ENCODE measurements around the gene SSX5.
"Not testable (repeated sequence)": the region's sequence is repeated elsewhere in the genome, so short reads cannot be mapped to it uniquely, and the experiment has no call there.

Gene SSX5, protein sequence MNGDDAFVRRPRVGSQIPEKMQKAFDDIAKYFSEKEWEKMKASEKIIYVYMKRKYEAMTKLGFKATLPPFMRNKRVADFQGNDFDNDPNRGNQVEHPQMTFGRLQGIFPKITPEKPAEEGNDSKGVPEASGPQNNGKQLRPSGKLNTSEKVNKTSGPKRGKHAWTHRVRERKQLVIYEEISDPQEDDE

GRCh38 chrX:48196745-48197201 is at the start of gene SSX5:
Gene SSX5, minus strand, starts transcription at chrX:48196795. Its CDS starts 1,437 bp downstream, at chrX:48195358.
- no peak for DNase-seq (ENCODE audit: low read depth in 2 of 2)

- not testable (repeated sequence) for DNase-seq (ENCODE audit: low read depth in 2 of 2)
These were observed 27.6 kb upstream of the SSX5 start for GRCh38 chrX:48224196-48224595.

- DNase-seq (ENCODE audit: low read depth in 2 of 2) = not testable (repeated sequence)
These were observed 17.7 kb upstream of the SSX5 start for GRCh38 chrX:48214341-48214740.

DNA sequence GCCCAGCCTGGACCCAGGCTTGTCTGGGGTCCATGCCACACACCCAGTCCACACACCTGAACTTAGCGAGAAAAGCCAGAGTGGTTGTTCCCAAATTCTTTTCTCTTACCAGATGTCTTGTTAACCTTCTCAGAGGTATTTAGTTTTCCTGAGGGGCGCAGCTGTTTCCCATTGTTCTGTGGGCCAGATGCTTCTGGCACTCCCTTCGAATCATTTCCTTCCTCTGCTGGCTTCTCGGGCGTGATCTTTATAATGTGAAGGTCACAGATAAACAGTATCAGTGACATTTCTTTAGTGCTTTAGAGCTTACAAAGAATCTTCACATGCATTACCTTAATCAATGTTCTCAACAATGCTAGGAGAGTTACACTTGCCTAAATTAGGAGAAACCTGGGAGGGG is 6.6 kb downstream of the SSX5 start:
- DNase-seq (ENCODE audit: low read depth in 2 of 2) = not testable (repeated sequence)

DNA sequence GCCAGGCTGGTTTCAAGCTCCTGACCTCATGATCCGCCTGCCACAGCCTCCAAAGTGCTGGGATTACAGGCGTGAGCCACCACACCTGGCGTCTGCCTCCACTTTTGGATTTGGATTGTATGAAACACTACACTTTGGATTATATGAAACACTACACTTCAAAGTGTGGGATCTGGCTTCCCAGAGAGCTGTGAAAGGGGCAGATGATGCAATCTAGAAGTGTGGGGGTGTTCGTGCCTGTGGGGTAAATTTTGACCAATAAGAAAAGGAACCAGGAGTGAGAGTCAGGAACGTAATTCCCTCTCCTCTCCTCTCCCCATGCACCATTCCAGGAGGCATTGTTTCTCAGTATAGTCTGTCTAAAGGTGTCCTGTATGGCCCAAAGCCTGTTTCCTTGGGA is 14.7 kb downstream of the SSX5 start:
- not testable (repeated sequence) for DNase-seq (ENCODE audit: low read depth in 2 of 2)

- no peak for DNase-seq (ENCODE audit: low read depth in 2 of 2)
These were observed 15.8 kb downstream of the SSX5 start for GRCh38 chrX:48180811-48181210.

DNA sequence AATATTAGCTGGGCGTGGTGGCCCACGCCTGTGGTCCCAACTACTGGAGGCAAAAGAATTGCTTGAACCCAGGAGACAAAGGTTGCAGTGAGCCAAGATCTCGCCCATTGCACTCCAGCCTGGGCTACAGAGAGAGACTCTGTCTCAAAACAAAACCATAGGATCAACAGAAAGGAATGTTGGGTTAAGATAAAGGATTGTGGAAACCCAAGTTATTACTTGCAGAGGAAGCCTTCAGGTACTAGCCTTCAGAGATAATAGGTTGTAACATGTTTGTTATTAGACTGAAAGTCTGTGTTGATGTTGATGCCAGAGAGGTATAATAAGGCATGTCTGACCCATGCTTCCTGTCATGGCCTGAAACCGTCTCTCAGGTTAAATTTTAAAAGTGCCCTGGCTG is 16.9 kb downstream of the SSX5 start:
- DNase-seq (ENCODE audit: low read depth in 2 of 2) = no peak

DNA sequence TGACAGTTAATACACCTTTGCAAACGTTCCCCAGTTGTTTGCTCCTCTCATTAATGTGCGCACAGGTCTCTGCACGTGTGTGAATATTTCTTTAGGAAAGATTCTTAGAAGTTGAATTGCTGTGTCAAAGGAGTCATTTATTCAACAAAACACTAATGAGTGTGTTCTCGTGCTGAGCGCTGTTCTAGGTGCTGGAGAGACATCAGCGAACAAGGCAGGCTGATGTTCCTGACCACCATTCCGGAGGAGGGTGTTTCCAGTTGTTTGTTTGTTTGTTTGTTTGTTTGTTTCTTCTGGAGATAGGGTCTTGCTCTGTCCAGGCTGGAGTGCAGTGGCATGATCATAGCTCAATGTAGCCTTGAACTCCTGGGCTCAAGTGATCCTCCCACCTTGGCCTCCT is 30.3 kb downstream of the SSX5 start:
- DNase-seq (ENCODE audit: low read depth in 2 of 2) = not testable (repeated sequence)

DNA sequence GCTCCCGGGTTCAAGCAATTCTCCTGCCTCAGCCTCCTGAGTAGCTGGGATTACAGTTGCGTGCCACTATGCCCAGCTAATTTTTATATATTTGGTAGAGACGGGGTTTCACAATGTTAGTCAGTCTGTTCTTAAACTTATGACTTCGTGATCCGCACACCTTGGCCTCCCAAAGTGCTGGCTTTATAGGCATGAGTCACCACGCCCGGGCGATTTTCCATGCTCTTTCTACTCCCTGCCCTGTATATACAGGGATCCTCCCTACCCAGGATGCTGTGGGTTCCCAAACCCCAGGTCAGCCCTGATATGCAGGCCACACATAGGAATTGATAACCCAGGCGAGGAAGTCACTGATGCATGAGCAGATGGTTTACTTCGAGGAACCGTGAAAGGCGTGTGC is 31.4 kb downstream of the SSX5 start:
- DNase-seq (ENCODE audit: low read depth in 2 of 2) = no peak

DNA sequence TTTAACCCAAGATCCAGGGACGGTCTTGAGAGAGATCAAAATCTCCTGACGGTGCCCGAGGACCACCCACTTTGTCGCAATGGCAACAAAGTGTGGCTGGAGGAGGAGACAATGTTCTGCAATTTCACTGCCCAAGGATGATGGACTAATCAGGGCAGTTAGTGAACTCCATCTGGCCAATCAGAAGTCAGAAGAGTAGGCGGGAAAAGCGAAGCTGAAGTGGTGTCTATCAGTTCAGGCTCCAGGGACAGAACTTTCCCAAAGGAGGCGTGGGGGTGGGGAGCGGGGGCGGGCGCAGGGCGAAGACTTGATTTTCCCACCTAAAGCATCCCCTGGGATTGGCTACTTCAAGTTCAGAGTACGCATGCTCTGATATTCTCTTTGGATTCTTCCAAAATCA is 40.6 kb downstream of the SSX5 start:
- DNase-seq (ENCODE audit: low read depth in 2 of 2) = no peak

- no peak for DNase-seq (ENCODE audit: low read depth in 2 of 2)
These were observed 41.8 kb downstream of the SSX5 start for GRCh38 chrX:48154796-48155195.

GRCh38 chrX:48153769-48154168 is 42.8 kb downstream of the SSX5 start:
- no peak for DNase-seq (ENCODE audit: low read depth in 2 of 2)

GRCh38 chrX:48142697-48143096 is 53.9 kb downstream of the SSX5 start:
- DNase-seq (ENCODE audit: low read depth in 2 of 2) = peak in 1 of 2 experiments; percentile 8

- not testable (repeated sequence) for DNase-seq (ENCODE audit: low read depth in 2 of 2)
These were observed 54.6 kb downstream of the SSX5 start for GRCh38 chrX:48141810-48142508.

DNA sequence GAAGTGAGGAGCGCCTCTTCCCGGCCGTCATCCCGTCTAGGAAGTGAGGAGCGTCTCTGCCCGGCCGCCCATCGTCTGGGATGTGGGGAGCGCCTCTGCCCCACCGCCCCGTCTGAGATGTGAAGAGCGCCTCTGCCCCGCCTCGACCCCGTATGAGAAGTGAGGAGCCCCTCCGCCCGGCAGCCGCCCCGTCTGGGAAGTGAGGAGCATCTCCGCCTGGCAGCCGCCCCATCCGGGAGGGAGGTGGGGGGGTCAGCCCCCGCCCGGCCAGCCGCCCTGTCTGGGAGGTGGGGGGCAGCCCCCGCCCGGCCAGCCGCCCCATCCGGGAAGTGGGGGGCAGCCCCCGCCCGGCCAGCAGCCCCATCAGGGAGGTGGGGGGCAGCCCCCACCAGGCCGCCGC is 57.5 kb downstream of the SSX5 start:
- DNase-seq (ENCODE audit: low read depth in 2 of 2) = not testable (repeated sequence)

All from stimulated activated CD4-positive, alpha-beta T cell treated with anti-CD3 and anti-CD28 coated beads, Interleukin-12 subunit alpha, Interleukin-12 subunit beta, amount 100 ng/mL, for 24 hours (primary cell).